ENCODE results near the gene ZNF195. TPM values are rescaled to one million over a fixed set of nuclear protein-coding genes. Genes with fewer than 3 reads are reported as not detected.
"Not testable (repeated sequence)": the region's sequence is repeated elsewhere in the genome, so short reads cannot be mapped to it uniquely, and the experiment has no call there.

The ZNF195 gene
- polyA plus RNA-seq, 6 donors from 2014 or later, result 21.7 to 33.2 (median 28.0) TPM

GRCh38 chr11:3357302-3357701, 21.6 kb downstream of the ZNF195 start:
- H3K4me1 Mint-ChIP-seq, result no peaks in the 10 kb centered on the region
- H3K4me3 Mint-ChIP-seq, result peak overlapping the region in 2 of 8 donors; percentile 1 to 17
- DNase-seq (no peak), ATAC-seq (ENCODE audit: low read depth in 2 of 2) (no peak)
- H3K36me3 Mint-ChIP-seq, result peaks cover 53 to 56% of the 10 kb centered on the region in 2 donors
- H3K9me3 Mint-ChIP-seq, result peaks cover under 1 to 63% (median 56%) of the 10 kb centered on the region in 7 donors
- no peaks in the 10 kb centered on the region for H3K27me3 Mint-ChIP-seq
- peak overlapping the region in 1 of 6 donors; percentile 43 for H3K27ac Mint-ChIP-seq

- DNase-seq (no peak), ATAC-seq (ENCODE audit: low read depth in 2 of 2) (no peak)
- H3K4me1 Mint-ChIP-seq, result no peaks in the 10 kb centered on the region
- H3K36me3 Mint-ChIP-seq, result peaks cover 51 to 54% of the 10 kb centered on the region in 2 donors
- peaks cover 0 to 60% (median 55%) of the 10 kb centered on the region in 7 donors for H3K9me3 Mint-ChIP-seq
- peak overlapping the region in 1 of 8 donors; percentile 17 for H3K4me3 Mint-ChIP-seq
- H3K27ac Mint-ChIP-seq, result peak overlapping the region in 1 of 6 donors; percentile 43
- H3K27me3 Mint-ChIP-seq, result no peaks in the 10 kb centered on the region
Measured at GRCh38 chr11:3356858-3357257, 22.1 kb downstream of the ZNF195 start.

- H3K27me3 Mint-ChIP-seq, result no peaks in the 10 kb centered on the region
- DNase-seq, result no peak
- H3K4me3 Mint-ChIP-seq, result no peak overlapping the region
- H3K36me3 Mint-ChIP-seq, result peaks cover 20 to 21% of the 10 kb centered on the region in 2 donors
- H3K4me1 Mint-ChIP-seq, result no peaks in the 10 kb centered on the region
- no peak overlapping the region for H3K27ac Mint-ChIP-seq
- peaks cover 7 to 25% (median 21%) of the 10 kb centered on the region in 7 donors for H3K9me3 Mint-ChIP-seq
- ATAC-seq (ENCODE audit: low read depth in 2 of 2), result no peak
Measured at GRCh38 chr11:3353066-3353465, 25.9 kb downstream of the ZNF195 start.

GRCh38 chr11:3347127-3347526, 31.8 kb downstream of the ZNF195 start:
- H3K27ac Mint-ChIP-seq, result no peak overlapping the region
- H3K9me3 Mint-ChIP-seq, result peaks cover 0 to 21% (median 9%) of the 10 kb centered on the region in 7 donors
- no peak overlapping the region for H3K4me3 Mint-ChIP-seq
- DNase-seq, result no peak
- no peak for ATAC-seq (ENCODE audit: low read depth in 2 of 2)
- peaks cover 4 to 10% (median 6%) of the 10 kb centered on the region in 3 donors for H3K27me3 Mint-ChIP-seq
- H3K4me1 Mint-ChIP-seq, result no peaks in the 10 kb centered on the region
- H3K36me3 Mint-ChIP-seq, result peaks cover 12 to 14% of the 10 kb centered on the region in 2 donors

GRCh38 chr11:3346587-3346986, 32.4 kb downstream of the ZNF195 start:
- DNase-seq (no peak), ATAC-seq (ENCODE audit: low read depth in 2 of 2) (no peak)
- peaks cover 12 to 14% of the 10 kb centered on the region in 2 donors for H3K36me3 Mint-ChIP-seq
- H3K27ac Mint-ChIP-seq, result no peak overlapping the region
- H3K4me1 Mint-ChIP-seq, result no peaks in the 10 kb centered on the region
- H3K9me3 Mint-ChIP-seq, result peaks cover 0 to 21% (median 9%) of the 10 kb centered on the region in 7 donors
- H3K4me3 Mint-ChIP-seq, result no peak overlapping the region
- H3K27me3 Mint-ChIP-seq, result peaks cover 8 to 15% (median 11%) of the 10 kb centered on the region in 3 donors

- Mint-ChIP-seq H3K4me3 (peak overlapping the region in 1 of 8 donors; percentile 29), H3K27ac (no peak overlapping the region), H3K27me3 (peaks cover 9 to 24% (median 20%) of the 10 kb centered on the region in 3 donors), H3K4me1 (peaks cover 0 to 4% (median 0%) of the 10 kb centered on the region in 3 donors), H3K36me3 (peaks cover 12 to 14% of the 10 kb centered on the region in 2 donors), H3K9me3 (peaks cover 0 to 21% (median 9%) of the 10 kb centered on the region in 7 donors)
- DNase-seq, result no peak
- no peak for ATAC-seq (ENCODE audit: low read depth in 2 of 2)
Measured at GRCh38 chr11:3345736-3346135, 33.2 kb downstream of the ZNF195 start.

GRCh38 chr11:3344327-3345174, 34.4 kb downstream of the ZNF195 start:
- peaks cover 14 to 35% (median 29%) of the 10 kb centered on the region in 3 donors for H3K27me3 Mint-ChIP-seq
- peaks cover 0 to 18% (median 9%) of the 10 kb centered on the region in 7 donors for H3K9me3 Mint-ChIP-seq
- H3K4me1 Mint-ChIP-seq, result peaks cover 0 to 8% (median 0%) of the 10 kb centered on the region in 3 donors
- no peak overlapping the region for H3K27ac Mint-ChIP-seq
- peaks cover 7 to 14% of the 10 kb centered on the region in 2 donors for H3K36me3 Mint-ChIP-seq
- no peak overlapping the region for H3K4me3 Mint-ChIP-seq
- no peak for DNase-seq
- no peak for ATAC-seq (ENCODE audit: low read depth in 2 of 2)

- Mint-ChIP-seq H3K4me1 (peaks cover 0 to 8% (median 7%) of the 10 kb centered on the region in 3 donors), H3K4me3 (no peak overlapping the region), H3K9me3 (peaks cover 0 to 13% (median 8%) of the 10 kb centered on the region in 7 donors), H3K27me3 (peaks cover 25 to 49% (median 42%) of the 10 kb centered on the region in 3 donors), H3K27ac (no peak overlapping the region), H3K36me3 (peaks cover 7 to 14% of the 10 kb centered on the region in 2 donors)
- ATAC-seq (ENCODE audit: low read depth in 2 of 2), result no peak
- DNase-seq, result no peak
Measured at GRCh38 chr11:3342709-3343108, 36.2 kb downstream of the ZNF195 start.

- peaks cover 25 to 49% (median 42%) of the 10 kb centered on the region in 3 donors for H3K27me3 Mint-ChIP-seq
- ATAC-seq (ENCODE audit: low read depth in 2 of 2), result no peak
- no peak overlapping the region for H3K4me3 Mint-ChIP-seq
Measured at GRCh38 chr11:3341298-3341697, 37.6 kb downstream of the ZNF195 start.

GRCh38 chr11:3340025-3340424, 38.9 kb downstream of the ZNF195 start:
- H3K4me3 Mint-ChIP-seq, result no peak overlapping the region
- no peaks in the 10 kb centered on the region for H3K36me3 Mint-ChIP-seq
- peaks cover 0 to 8% (median 7%) of the 10 kb centered on the region in 3 donors for H3K4me1 Mint-ChIP-seq
- ATAC-seq (ENCODE audit: low read depth in 2 of 2), result no peak
- H3K27ac Mint-ChIP-seq, result no peak overlapping the region
- DNase-seq, result no peak
- peaks cover 0 to 1% (median 0%) of the 10 kb centered on the region in 7 donors for H3K9me3 Mint-ChIP-seq
- peaks cover 25 to 49% (median 42%) of the 10 kb centered on the region in 3 donors for H3K27me3 Mint-ChIP-seq

More at GRCh38 chr11:3341298-3341697, 37.6 kb downstream of the ZNF195 start:
- Mint-ChIP-seq H3K27ac (no peak overlapping the region), H3K4me1 (peaks cover 0 to 8% (median 7%) of the 10 kb centered on the region in 3 donors), H3K36me3 (peaks cover 0 to 6% of the 10 kb centered on the region in 2 donors), H3K9me3 (peaks cover 0 to 7% (median 0%) of the 10 kb centered on the region in 7 donors)
- peak; percentile 19 for DNase-seq

GRCh38 chr11:3339340-3339624, 39.7 kb downstream of the ZNF195 start:
- H3K9me3 Mint-ChIP-seq, result peaks cover 0 to 1% (median 0%) of the 10 kb centered on the region in 7 donors
- H3K4me3 Mint-ChIP-seq, result no peak overlapping the region
- H3K4me1 Mint-ChIP-seq, result peaks cover 0 to 8% (median 7%) of the 10 kb centered on the region in 3 donors
- H3K27ac Mint-ChIP-seq, result no peak overlapping the region
- no peaks in the 10 kb centered on the region for H3K36me3 Mint-ChIP-seq
- H3K27me3 Mint-ChIP-seq, result peaks cover 25 to 49% (median 42%) of the 10 kb centered on the region in 3 donors
- no peak for ATAC-seq (ENCODE audit: low read depth in 2 of 2)
- DNase-seq, result no peak

- DNase-seq (no peak), ATAC-seq (ENCODE audit: low read depth in 2 of 2) (no peak)
- H3K4me3 Mint-ChIP-seq, result peak overlapping the region in 1 of 8 donors; percentile 78
- H3K9me3 Mint-ChIP-seq, result peaks cover 0 to 1% (median 0%) of the 10 kb centered on the region in 7 donors
- peak overlapping the region in 1 of 6 donors; percentile 64 for H3K27ac Mint-ChIP-seq
- H3K36me3 Mint-ChIP-seq, result no peaks in the 10 kb centered on the region
- peaks cover 23 to 49% (median 42%) of the 10 kb centered on the region in 3 donors for H3K27me3 Mint-ChIP-seq
- peaks cover 0 to 8% (median 7%) of the 10 kb centered on the region in 3 donors for H3K4me1 Mint-ChIP-seq
Measured at GRCh38 chr11:3338569-3339339, 40.2 kb downstream of the ZNF195 start.

- DNase-seq; H3K36me3 Mint-ChIP-seq; H3K9me3 Mint-ChIP-seq; H3K4me3 Mint-ChIP-seq; H3K4me1 Mint-ChIP-seq; ATAC-seq (ENCODE audit: low read depth in 2 of 2); H3K27ac Mint-ChIP-seq: not testable (repeated sequence)
- peaks cover 16 to 32% (median 29%) of the 10 kb centered on the region in 3 donors for H3K27me3 Mint-ChIP-seq
Measured at GRCh38 chr11:3336420-3336819, 42.5 kb downstream of the ZNF195 start.

Measured in naive B cell (primary cell).